Motor neuron (in vitro differentiated cells): ENCODE measurements around the gene CCNQ. TPM values are rescaled to one million over a fixed set of nuclear protein-coding genes. Genes with fewer than 3 reads are reported as not detected.
"Not testable (repeated sequence)": the region's sequence is repeated elsewhere in the genome, so short reads cannot be mapped to it uniquely, and the experiment has no call there.

Experiments
- ATAC-seq, 8 experiments: fragments of 200-7000 bp; cut with Tn5 transposase; replicated peaks in 6 of 8; 2 replicates each; pipeline ENCODE4 v1.8.0; 2021; ENCODE audit warnings: mild to moderate bottlenecking in 8 of 8, moderate library complexity in 8 of 8
- H3K27ac ChIP-seq, 2 donors: fragments of 250-450 bp; sonication (Bioruptor Pico); 2 replicates each; pipeline ENCODE4 v1.9.0; 2021; ENCODE audit warnings: antibody characterized with exemption in 2 of 2, mild to moderate bottlenecking in 2 of 2, moderate library complexity in 1 of 2
- H3K4me1 ChIP-seq, 2 donors: fragments of 250-450 bp; sonication (Bioruptor Pico); replicated peaks in 1 of 2; 2 replicates each; pipeline ENCODE4 v1.6.1; 2021; ENCODE audit warnings: antibody characterized with exemption in 2 of 2, mild to moderate bottlenecking in 2 of 2, moderate library complexity in 1 of 2
- H3K4me3 ChIP-seq, 5 donors: fragments of 250-450 bp; sonication (Bioruptor Pico); 2 replicates each; pipeline ENCODE4 v1.9.0; 2021; ENCODE audit warnings: antibody characterized with exemption in 5 of 5, mild to moderate bottlenecking in 5 of 5, moderate library complexity in 4 of 5
- WGBS, 10 experiments: fragments of 450-650 bp; shearing (Covaris generic); methylation state at CpG; one replicate each; pipeline ENCODE4 v1.0.0; 2022; 5-methylcytosine and 5-hydroxymethylcytosine counted together
- in situ Hi-C, 9 experiments: fragments of 400-800 bp; cut with MboI; loops; one replicate each; pipeline ENCODE4 v1.15.0; 2021; ENCODE audit warnings: low sequenced_read_pairs in 9 of 9, low pct_unique_long_range_greater_than_20kb in 2 of 9; ENCODE audit not compliant: unreplicated experiment in 9 of 9
- total RNA-seq, 8 experiments: library from RNA; unstranded; fragments of 300-600 nt; gene quantifications; 2 replicates each; pipeline versions ENCODE4 v1.2.3 to v1.2.4, GENCODE V29; 2022

CCNQ gene
- total RNA-seq, 8 experiments from 2014 or later = 11.2 to 18.8 (median 14.6) TPM

GRCh38 chrX:153608376-153608775 is 9.4 kb upstream of the CCNQ start:
- WGBS, 10 experiments = 6 to 100% (median 67%) methylated on average over 1 to 2 of the region's 2 CpGs; no CpG with 5 or more reads in 4 of the 10 experiments
- in situ Hi-C loops = no loop called here
- Histone ChIP-seq H3K4me1 (peaks cover 8 to 15% of the 10 kb centered on the region in 2 donors), H3K4me3 (no peak overlapping the region), H3K27ac (no peak overlapping the region)
- ATAC-seq = no peak

GRCh38 chrX:153606503-153606902 is 7.6 kb upstream of the CCNQ start:
- no peak overlapping the region for H3K27ac ChIP-seq
- peaks cover 8 to 13% of the 10 kb centered on the region in 2 donors for H3K4me1 ChIP-seq
- 53 to 93% (median 80%) methylated on average over 1 to 20 of the region's 23 CpGs; no CpG with 5 or more reads in 7 of the 10 experiments for WGBS, 10 experiments
- in situ Hi-C loops = no loop called here
- no peak overlapping the region for H3K4me3 ChIP-seq
- no peak for ATAC-seq

GRCh38 chrX:153604666-153605380 is 5.9 kb upstream of the CCNQ start:
- ATAC-seq, H3K4me3 ChIP-seq, H3K27ac ChIP-seq, in situ Hi-C loops, H3K4me1 ChIP-seq: not testable (repeated sequence)
- WGBS, 10 experiments = 28 to 100% (median 43%) methylated on average over 2 to 8 of the region's 18 CpGs; no CpG with 5 or more reads in 4 of the 10 experiments

GRCh38 chrX:153603131-153603656 is 4.3 kb upstream of the CCNQ start:
- 56 to 70% methylated on average over 2 to 4 of the region's 17 CpGs; no CpG with 5 or more reads in 8 of the 10 experiments for WGBS, 10 experiments
- in situ Hi-C loops = no loop called here
- ATAC-seq = no peak

GRCh38 chrX:153602601-153603000 is 3.7 kb upstream of the CCNQ start:
- no peak overlapping the region for H3K27ac ChIP-seq
- H3K4me3 ChIP-seq = no peak overlapping the region
- no peak for ATAC-seq
- in situ Hi-C loops = no loop called here
- peaks cover 5 to 7% of the 10 kb centered on the region in 2 donors for H3K4me1 ChIP-seq
- 100% methylated on average over 2 of the region's 3 CpGs; no CpG with 5 or more reads in 9 of the 10 experiments for WGBS, 10 experiments

More at GRCh38 chrX:153603131-153603656, 4.3 kb upstream of the CCNQ start:
- peaks cover 3 to 5% of the 10 kb centered on the region in 2 donors for H3K4me1 ChIP-seq
- H3K4me3 ChIP-seq = no peak overlapping the region
- no peak overlapping the region for H3K27ac ChIP-seq

GRCh38 chrX:153601511-153602110 is 2.7 kb upstream of the CCNQ start:
- H3K4me3 ChIP-seq = no peak overlapping the region
- in situ Hi-C loops = no loop called here
- ATAC-seq = no peak
- no peak overlapping the region for H3K27ac ChIP-seq
- H3K4me1 ChIP-seq = peaks cover 5 to 7% of the 10 kb centered on the region in 2 donors
- WGBS, 10 experiments = 43 to 52% methylated on average over 5 to 6 of the region's 12 CpGs; no CpG with 5 or more reads in 8 of the 10 experiments

- WGBS, 10 experiments = 20% methylated on average over 3 of the region's 7 CpGs; no CpG with 5 or more reads in 9 of the 10 experiments
- peak in 2 of 8 experiments; percentile 5 to 11 for ATAC-seq
- no peak overlapping the region for H3K27ac ChIP-seq
- in situ Hi-C loops = no loop called here
- H3K4me3 ChIP-seq = no peak overlapping the region
- peaks cover 5 to 7% of the 10 kb centered on the region in 2 donors for H3K4me1 ChIP-seq
Measured at GRCh38 chrX:153600921-153601320, 2.0 kb upstream of the CCNQ start.

GRCh38 chrX:153600032-153600373 is 1.1 kb upstream of the CCNQ start:
- 0% methylated on average over 1 of the region's 2 CpGs; no CpG with 5 or more reads in 9 of the 10 experiments for WGBS, 10 experiments
- Histone ChIP-seq H3K4me1 (peaks cover 5 to 7% of the 10 kb centered on the region in 2 donors), H3K27ac (no peak overlapping the region), H3K4me3 (peak overlapping the region; percentile 66 to 99 (median 73))
- in situ Hi-C loops = no loop called here
- peak in 1 of 8 experiments; percentile 7 for ATAC-seq

- Histone ChIP-seq H3K27ac (peak overlapping the region; percentile 53 to 71), H3K4me3 (peak overlapping the region; percentile 66 to 99 (median 73)), H3K4me1 (peaks cover 5 to 7% of the 10 kb centered on the region in 2 donors)
- in situ Hi-C loops = no loop called here
- ATAC-seq = peak; percentile 78 to 94 (median 88)
- WGBS, 10 experiments = no CpG with 5 or more reads among the region's 79 CpGs
Measured at GRCh38 chrX:153599192-153600031, 473 bp upstream of the CCNQ start.

GRCh38 chrX:153596981-153597750 is 1.8 kb downstream of the CCNQ start:
- no peak for ATAC-seq
- WGBS, 10 experiments = 50 to 80% (median 52%) methylated on average over 1 to 5 of the region's 6 CpGs; no CpG with 5 or more reads in 6 of the 10 experiments
- no peak overlapping the region for H3K27ac ChIP-seq
- H3K4me3 ChIP-seq = no peak overlapping the region
- in situ Hi-C loops = no loop called here
- H3K4me1 ChIP-seq = peaks cover 5 to 7% of the 10 kb centered on the region in 2 donors

GRCh38 chrX:153595859-153596857 is 2.8 kb downstream of the CCNQ start:
- H3K4me3 ChIP-seq = no peak overlapping the region
- 57 to 100% (median 88%) methylated on average over 3 to 14 of the region's 21 CpGs; no CpG with 5 or more reads in 6 of the 10 experiments for WGBS, 10 experiments
- in situ Hi-C loops = no loop called here
- no peak overlapping the region for H3K27ac ChIP-seq
- ATAC-seq = no peak
- peaks cover 5 to 7% of the 10 kb centered on the region in 2 donors for H3K4me1 ChIP-seq
